GM12874 (cell line): ENCODE results near the gene CRYBB2.

Experiments used
- TF ChIP-seq, protein P1 (sequence below): IDR thresholded peaks from 2 replicates; pipeline ENCODE4 v1.5.1; 2011; ENCODE audit warnings: low read depth, mild to moderate bottlenecking, control low read depth, low read length, moderate library complexity; ENCODE audit not compliant: insufficient read depth

Gene CRYBB2

DNA sequence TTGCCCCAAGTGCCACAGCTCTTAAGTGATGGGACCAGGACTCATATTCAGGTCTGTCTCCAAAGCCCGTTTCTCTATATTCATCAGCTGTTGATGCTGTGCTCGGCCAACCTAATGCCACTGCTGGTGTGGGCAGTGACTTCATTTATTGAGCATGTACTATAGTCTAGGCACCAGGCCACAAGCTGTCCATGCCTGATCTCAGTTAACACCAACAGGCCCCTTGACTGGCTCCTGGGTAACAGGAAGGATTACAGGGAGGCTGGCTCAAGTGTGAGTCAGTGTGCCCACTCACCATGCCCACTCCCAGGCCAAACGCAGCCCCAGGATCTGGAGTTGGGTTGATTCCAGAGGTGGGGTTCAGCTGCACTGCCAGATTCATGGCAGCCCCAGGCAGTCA lies 8.6 kb upstream of the CRYBB2 start:
- TF ChIP-seq, protein P1, sequence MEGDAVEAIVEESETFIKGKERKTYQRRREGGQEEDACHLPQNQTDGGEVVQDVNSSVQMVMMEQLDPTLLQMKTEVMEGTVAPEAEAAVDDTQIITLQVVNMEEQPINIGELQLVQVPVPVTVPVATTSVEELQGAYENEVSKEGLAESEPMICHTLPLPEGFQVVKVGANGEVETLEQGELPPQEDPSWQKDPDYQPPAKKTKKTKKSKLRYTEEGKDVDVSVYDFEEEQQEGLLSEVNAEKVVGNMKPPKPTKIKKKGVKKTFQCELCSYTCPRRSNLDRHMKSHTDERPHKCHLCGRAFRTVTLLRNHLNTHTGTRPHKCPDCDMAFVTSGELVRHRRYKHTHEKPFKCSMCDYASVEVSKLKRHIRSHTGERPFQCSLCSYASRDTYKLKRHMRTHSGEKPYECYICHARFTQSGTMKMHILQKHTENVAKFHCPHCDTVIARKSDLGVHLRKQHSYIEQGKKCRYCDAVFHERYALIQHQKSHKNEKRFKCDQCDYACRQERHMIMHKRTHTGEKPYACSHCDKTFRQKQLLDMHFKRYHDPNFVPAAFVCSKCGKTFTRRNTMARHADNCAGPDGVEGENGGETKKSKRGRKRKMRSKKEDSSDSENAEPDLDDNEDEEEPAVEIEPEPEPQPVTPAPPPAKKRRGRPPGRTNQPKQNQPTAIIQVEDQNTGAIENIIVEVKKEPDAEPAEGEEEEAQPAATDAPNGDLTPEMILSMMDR = no peak

DNA sequence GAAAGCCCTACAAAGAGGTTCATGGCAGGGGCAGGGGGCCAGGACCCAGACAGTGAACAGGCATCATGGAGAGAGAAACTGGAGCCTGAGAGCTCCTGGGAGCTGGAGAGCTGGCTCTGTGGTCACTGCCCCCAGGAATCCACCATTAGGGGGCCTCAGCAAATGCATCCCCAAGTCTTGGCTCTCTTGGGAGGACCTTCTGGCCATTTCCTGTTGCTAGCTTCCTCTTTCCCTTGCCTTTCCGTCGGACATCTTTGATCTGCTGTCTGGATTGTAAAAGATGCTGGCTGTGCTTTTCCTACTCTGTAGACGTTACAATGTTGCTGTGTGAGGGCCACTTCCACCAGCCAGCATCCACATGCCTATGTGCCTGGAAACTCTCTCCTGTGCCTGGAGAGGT lies 7.1 kb upstream of the CRYBB2 start:
- TF ChIP-seq, protein P1 = no peak

DNA sequence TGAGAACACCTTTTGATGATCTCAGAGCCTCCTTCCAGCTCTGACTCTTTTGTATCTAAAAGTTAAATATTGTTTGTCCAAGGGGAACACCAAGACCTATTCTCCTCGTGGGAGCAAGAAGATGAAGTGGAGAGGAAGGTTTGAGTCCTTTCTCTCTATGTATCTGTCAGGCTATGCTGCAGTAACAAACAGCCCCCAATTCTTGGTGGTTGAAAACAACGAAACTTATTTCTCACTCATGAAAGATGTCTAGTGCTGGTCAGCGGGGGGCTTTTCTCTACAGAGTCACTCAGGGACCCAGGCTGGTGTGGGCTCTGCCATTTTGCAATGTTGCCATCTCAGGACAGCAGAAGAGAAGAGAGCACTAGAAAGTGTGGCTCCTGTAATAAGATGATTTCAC lies 6.2 kb upstream of the CRYBB2 start:
- TF ChIP-seq, protein P1 = no peak

DNA sequence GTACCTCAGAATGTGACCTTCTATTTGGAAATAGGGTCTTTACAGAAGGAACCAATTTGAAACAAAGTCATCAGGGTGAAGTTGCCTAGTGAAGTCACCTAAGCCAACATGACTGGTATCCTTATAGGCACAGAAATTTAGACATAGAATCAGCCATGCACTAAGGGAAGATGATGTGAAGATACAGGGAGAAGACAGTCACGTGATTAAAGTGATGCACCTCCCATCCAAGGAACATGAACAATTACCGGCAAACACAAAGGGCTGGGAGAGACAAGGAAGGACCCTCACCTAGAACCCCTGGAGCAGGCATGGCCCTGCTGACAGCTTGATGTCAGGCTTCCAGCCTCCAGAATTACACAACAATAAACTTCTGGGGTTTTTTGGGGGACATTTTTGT lies 3.2 kb upstream of the CRYBB2 start:
- TF ChIP-seq, protein P1 = no peak

DNA sequence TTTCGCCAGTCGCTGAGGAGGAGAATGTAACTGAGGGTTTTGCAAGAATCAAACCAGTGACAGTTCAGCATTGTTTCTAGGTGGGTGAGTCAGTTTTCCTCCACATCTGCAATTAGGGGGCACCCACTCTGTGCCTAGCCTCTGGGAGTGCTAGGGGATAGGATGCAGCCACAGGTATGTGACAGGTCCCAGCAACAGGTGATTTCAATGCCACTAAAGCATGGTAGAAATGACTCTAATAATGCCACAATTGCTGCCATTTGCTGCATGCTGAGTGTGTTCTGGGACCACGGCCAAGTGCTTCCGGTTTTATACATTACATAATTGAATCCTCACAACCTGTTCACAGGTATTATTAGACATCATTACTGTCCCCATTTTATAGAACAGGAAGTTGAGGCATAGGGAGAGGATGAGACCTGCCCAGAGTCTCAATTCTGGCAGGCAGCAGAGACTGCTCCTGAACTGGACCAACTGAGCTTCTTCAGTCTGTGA lies 556 bp downstream of the CRYBB2 start:
- TF ChIP-seq, protein P1 = no peak

DNA sequence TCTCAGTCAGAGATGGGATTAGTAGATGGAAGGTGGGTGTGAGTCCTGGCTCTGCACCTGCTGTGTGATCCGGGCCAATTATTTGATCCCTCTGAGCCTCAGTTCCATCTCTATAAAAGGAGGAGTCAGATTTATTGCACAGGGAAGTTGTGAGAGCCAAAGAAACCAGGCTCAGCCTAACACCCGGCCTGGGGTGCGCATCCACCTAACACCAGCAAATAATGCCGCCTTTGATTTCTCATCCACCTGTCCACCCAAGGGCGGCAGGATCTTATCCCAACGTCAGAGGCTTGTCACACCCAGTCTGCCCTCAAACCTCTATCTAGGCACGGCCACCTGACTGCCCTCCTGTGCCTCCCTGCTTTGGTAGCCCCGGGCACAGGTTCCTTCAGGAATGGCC lies 2.4 kb downstream of the CRYBB2 start:
- TF ChIP-seq, protein P1 = no peak

DNA sequence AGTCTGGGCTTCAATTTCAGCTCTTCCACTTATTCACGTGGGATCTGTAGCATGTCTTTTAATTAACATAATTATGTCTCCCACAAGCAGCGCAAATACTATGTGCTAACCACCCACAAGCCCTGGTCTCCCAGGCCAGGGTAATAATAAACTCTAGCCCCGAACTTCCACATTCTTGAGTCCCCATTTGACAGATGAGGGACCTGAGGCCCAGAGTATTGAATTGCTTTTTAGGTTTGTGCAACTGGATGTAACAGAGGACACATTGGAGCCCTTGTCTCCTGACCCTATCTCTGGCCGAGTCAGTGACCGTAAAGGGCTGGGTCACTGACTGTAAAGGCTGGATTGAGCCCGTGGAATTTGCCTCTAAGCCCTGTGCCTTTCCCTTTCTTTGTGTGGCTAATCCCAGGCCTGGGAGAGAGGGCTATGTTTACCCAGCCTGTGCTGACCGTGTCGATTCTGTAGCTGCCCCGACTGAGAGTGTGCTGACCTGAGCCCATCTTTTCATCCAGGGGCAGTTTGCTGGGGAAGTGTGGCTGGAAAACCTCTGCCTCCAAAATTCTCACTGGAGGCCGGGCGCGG lies 3.9 kb downstream of the CRYBB2 start:
- TF ChIP-seq, protein P1 = no peak
